Calu3 (cell line): Measurements from ENCODE around the gene DHX16. TPM values are rescaled to one million over a fixed set of nuclear protein-coding genes. Genes with fewer than 3 reads are reported as not detected.

Experiments
- BruUV-seq: library from RNA; stranded (reverse); fragments of 400-500 nt; replicated peaks from 2 replicates; lab custom pipeline; 2021; lab: Mats Ljungman, UMichigan
- CTCF ChIA-PET: fragments of 300-600 bp; sonication (Branson Sonifier 250); formaldehyde crosslinking; loops from one replicate; lab custom pipeline; 2022; ENCODE audit warnings: antibody characterized with exemption; lab: Charles Lee
- DNase-seq: peaks from one replicate; pipeline ENCODE4 v3.0.0; 2022
- H3K27ac Mint-ChIP-seq: one replicate; pipeline ENCODE4 v1.8.0; 2022; ENCODE audit warnings: mixed read lengths; ENCODE audit not compliant: unreplicated experiment
- H3K27me3 Mint-ChIP-seq: one replicate; pipeline ENCODE4 v1.8.0; 2022; ENCODE audit warnings: mixed read lengths; ENCODE audit not compliant: unreplicated experiment
- H3K36me3 Mint-ChIP-seq: one replicate; pipeline ENCODE4 v1.8.0; 2022; ENCODE audit warnings: mild to moderate bottlenecking, moderate library complexity, mixed read lengths; ENCODE audit not compliant: insufficient read depth, unreplicated experiment
- H3K4me1 Mint-ChIP-seq: one replicate; pipeline ENCODE4 v1.8.0; 2022; ENCODE audit warnings: mild to moderate bottlenecking, low read depth, mixed read lengths; ENCODE audit not compliant: unreplicated experiment
- H3K4me3 Mint-ChIP-seq: one replicate; pipeline ENCODE4 v1.8.0; 2022; ENCODE audit warnings: mild to moderate bottlenecking, low read depth, moderate library complexity, mixed read lengths; ENCODE audit not compliant: unreplicated experiment
- H3K9me3 Mint-ChIP-seq: one replicate; pipeline ENCODE4 v1.8.0; 2022; ENCODE audit warnings: low read depth, mixed read lengths; ENCODE audit not compliant: unreplicated experiment
- CTCF ChIP-seq: fragments of 200-600 bp; IDR thresholded peaks from one replicate; pipeline ENCODE4 v1.8.0; 2022; ENCODE audit warnings: antibody characterized with exemption; ENCODE audit not compliant: unreplicated experiment
- intact Hi-C: fragments of 100-400 bp; cut with micrococcal nuclease; formaldehyde crosslinking; loops from one replicate; pipeline ENCODE4 v1.10.0; 2022; ENCODE audit not compliant: unreplicated experiment
- total RNA-seq: library from RNA; stranded (reverse); gene quantifications from 2 replicates; pipeline ENCODE4 v1.2.3, GENCODE V29; 2022

Gene DHX16
- total RNA-seq, 1 experiment from 2014 or later: 55.6 TPM

DNA sequence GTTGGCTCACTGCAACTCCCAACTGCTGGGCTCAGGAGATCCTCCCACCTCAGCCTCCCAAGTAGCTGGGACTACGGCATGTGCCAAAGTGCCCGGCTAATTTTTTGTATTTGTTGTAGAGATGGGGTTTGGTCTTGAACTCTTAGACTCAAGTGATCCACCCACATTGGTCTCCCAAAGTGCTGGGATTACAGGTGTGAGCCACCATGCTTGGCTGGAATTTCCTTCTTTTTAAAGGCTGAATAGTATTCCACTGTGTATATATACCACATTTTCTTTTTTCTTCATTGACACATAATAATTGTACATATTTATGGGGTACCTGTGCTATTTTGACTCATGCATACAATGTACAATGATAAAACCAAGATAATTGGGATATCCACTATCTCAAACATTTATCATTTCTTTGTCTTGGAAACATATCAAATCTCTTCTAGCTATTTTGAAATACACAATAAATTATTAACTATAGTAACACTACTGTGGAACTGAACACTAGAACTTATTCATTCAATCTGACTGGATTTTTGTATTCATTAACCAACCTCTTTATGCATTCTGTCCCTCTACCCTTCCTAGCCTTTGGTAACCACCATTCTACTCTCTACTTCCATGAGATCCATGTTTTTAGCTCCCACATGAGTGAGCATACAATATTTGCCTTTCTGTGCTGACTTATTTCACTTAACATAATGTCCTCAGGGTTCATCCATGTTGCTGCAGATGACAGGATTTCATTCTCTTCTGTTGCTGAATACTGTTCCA, 36.5 kb upstream of the DHX16 start:
- Mint-ChIP-seq H3K27me3 (no peaks in the 10 kb centered on the region), H3K4me1 (peaks cover 50% of the 10 kb centered on the region), H3K4me3 (no peak overlapping the region), H3K9me3 (no peaks in the 10 kb centered on the region), H3K27ac (peak overlapping the region; percentile 38), H3K36me3 (peaks cover 49% of the 10 kb centered on the region)
- CTCF ChIA-PET: interaction anchor here (0.6 to 1.2 kb wide), 6 partner anchors 8 to 205 kb away, joined by 3 to 4 read pairs (median 3); partner anchors contain the start of genes MDC1 and VARS2
- DNase-seq: no peak
- no peak for TF ChIP-seq CTCF
- BruUV-seq: no TSS peak
- intact Hi-C loops: loop anchor here (2.0 kb wide), 1 partner anchor 14 kb away; no protein-coding TSS in a partner anchor

DNA sequence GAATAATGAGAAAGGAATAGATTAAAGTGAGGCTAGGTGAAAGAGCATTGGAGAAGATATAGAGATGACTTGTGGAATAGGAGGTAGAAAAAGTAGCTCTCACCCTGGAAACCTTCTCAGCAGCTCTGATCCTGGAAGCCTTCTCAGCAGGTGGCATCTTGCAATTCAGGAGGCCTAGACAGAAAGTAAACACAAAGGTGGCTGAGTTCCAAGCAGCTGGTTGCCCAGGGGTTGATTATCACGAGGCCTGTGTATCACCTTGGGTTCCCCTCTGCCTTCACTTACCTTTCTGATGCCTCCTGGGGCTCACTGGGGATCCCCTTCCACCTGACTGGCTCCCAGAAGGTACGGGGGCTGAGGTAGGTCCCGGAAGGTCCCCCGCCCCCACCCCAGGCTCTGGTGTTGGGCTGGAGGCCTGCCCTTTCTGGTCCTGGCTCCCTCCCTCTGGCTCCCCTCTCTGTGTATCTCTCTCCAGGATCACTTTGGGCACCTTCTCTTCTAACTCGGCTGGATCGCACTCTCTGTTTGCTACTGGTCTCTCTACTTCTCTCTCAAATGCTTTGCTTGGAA, 34.6 kb upstream of the DHX16 start:
- BruUV-seq: no TSS peak
- CTCF ChIA-PET: interaction anchor here (1.1 to 1.6 kb wide), 5 partner anchors 10 to 28 kb away, joined by 4 to 5 read pairs (median 4); partner anchors contain the start of gene MDC1
- Mint-ChIP-seq H3K4me1 (peaks cover 44% of the 10 kb centered on the region), H3K9me3 (no peaks in the 10 kb centered on the region), H3K27ac (peak overlapping the region; percentile 4), H3K27me3 (no peaks in the 10 kb centered on the region), H3K4me3 (peak overlapping the region; percentile 3), H3K36me3 (peaks cover 58% of the 10 kb centered on the region)
- peak; percentile 56 for DNase-seq
- intact Hi-C loops: no loop called here
- TF ChIP-seq CTCF: no peak

GRCh38 chr6:30705620-30706019, 32.8 kb upstream of the DHX16 start:
- Mint-ChIP-seq H3K4me1 (peaks cover 34% of the 10 kb centered on the region), H3K36me3 (peaks cover 57% of the 10 kb centered on the region), H3K9me3 (no peaks in the 10 kb centered on the region), H3K27ac (no peak overlapping the region), H3K27me3 (no peaks in the 10 kb centered on the region), H3K4me3 (no peak overlapping the region)
- intact Hi-C loops: no loop called here
- no peak for TF ChIP-seq CTCF
- no peak for DNase-seq
- BruUV-seq: no TSS peak
- CTCF ChIA-PET: interaction anchor here (0.6 kb wide), 1 partner anchor 59 kb away, joined by 4 read pairs; no protein-coding TSS in a partner anchor

DNA sequence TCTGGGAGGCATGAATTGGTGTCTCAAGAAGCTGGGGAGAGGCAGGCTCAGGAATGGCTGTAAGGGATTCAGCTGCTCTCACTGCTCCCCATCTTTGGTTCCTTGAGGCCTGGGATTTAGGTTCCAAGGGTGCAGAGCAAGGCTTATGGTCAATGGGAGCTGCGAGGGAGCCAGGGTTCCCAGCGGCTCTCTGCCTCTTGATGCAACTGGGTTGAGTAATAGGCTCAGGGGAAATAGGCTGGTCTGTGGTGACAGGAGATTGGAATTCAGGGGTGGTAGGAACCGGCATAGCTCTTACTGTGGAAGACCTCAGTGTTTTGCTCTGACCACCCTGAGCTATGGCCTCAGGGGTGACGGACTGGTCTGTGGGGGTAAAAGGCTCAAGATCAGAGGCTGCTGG, 31.0 kb upstream of the DHX16 start:
- intact Hi-C loops: no loop called here
- Mint-ChIP-seq H3K27me3 (no peaks in the 10 kb centered on the region), H3K4me3 (no peak overlapping the region), H3K4me1 (peaks cover 23% of the 10 kb centered on the region), H3K27ac (no peak overlapping the region), H3K36me3 (peaks cover 53% of the 10 kb centered on the region), H3K9me3 (no peaks in the 10 kb centered on the region)
- DNase-seq: no peak
- CTCF ChIA-PET: interaction anchor here (1.1 kb wide), 1 partner anchor 14 kb away, joined by 5 read pairs; the partner anchor contains the start of gene MDC1
- BruUV-seq: no TSS peak
- TF ChIP-seq CTCF: no peak
